Measurements from ENCODE around the gene MACROD1.
A peak's percentile ranks its signal among the peaks of the same experiment; 100 is the strongest.

The MACROD1 gene

GRCh38 chr11:64165842-64166635 lies at the start of gene MACROD1:
Gene MACROD1, minus strand, starts transcription at chr11:64166113. Its CDS starts 119 bp downstream, at chr11:64165994.
- FAIRE-seq (no peak), DNase-seq (ENCODE audit: low spot score) (peak; percentile 69)

GRCh38 chr11:64211181-64211872 lies 45.4 kb upstream of the MACROD1 start:
- FAIRE-seq (no peak), DNase-seq (ENCODE audit: low spot score) (no peak)

DNA sequence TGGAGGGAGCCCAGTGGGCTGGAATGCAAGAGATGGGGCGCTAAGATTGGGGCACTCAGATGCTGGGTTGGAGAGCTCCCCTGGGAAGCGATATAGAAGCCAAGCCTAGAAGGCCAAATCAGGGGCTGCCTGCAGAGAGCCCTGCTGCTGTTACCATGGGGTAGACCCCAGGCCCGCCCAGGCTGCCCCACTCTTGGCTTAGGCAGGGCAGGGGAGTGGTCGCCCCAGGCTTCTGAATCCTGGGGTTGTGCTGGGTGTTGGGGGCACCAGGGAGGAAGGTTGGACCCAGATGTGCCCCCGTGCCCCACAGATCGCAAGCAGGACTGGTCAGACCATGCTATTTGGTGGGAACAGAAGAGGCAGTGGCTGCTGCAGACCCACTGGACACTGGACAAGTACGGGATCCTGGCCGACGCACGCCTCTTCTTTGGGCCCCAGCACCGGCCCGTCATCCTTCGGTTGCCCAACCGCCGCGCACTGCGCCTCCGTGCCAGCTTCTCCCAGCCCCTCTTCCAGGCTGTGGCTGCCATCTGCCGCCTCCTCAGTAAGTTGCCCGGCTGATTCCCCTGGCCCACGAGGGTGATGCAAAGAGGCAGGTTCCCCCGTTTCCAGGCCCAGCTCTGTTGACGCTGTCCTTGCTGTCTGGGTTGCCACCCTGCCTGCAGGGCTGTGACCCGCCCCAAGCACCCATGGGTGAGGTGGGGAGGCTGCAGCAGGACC lies 44.5 kb upstream of the MACROD1 start:
- DNase-seq (ENCODE audit: low spot score), result no peak
- FAIRE-seq, result no peak

DNA sequence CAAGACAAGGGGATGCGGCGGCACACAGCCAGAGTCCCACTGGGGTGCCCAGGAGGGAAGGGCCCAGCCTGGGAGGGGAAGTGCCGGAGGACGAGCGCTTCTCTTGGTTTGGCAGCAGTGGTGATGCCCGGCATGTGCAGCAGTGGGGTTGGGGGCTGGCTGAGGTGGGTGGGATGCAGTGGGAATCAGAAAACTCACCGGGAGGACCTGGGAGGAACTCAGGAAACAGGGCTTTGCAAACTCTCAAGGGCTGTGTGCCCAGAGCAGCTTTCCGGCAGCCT lies 43.6 kb upstream of the MACROD1 start:
- DNase-seq (ENCODE audit: low spot score) (no peak), FAIRE-seq (no peak)

- no peak for DNase-seq (ENCODE audit: low spot score)
- no peak for FAIRE-seq
Measured at GRCh38 chr11:64208796-64209562, 43.1 kb upstream of the MACROD1 start.

DNA sequence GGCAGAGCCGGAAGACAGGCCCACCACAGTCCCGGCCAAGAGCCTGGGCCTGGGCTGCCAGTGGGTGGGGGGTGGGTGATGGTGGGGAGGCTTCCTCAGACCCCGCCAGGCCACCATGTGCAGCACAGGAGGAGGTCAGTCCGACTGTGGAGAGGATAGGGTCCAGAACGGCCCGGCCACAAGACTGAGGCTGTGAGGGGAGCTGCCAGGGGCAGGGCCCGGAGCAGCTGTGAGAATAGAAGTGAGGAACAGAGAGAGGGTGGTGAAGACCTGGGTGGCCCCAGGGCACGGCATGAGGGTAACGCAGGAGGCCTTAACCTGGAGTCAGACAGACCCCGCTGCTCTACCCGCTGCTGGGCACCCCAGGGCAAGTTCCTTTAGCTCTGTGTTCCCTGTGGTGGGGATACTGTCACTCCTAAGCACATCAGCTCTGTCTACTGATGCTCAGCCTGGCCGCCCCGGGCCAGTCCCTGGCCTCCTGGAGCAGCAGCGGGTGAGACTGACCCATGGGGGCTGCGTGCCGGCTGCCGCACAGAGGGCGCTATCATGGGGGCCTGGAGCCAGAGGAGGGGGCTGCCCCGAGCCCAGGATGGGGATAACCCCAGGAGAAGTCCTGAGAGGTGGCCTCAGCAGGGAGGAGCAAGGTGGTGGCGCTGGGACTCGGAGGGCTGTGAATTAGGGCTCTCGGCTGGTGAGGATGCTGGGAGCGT lies 42.3 kb upstream of the MACROD1 start:
- FAIRE-seq, result no peak
- DNase-seq (ENCODE audit: low spot score), result no peak

- FAIRE-seq, result no peak
- DNase-seq (ENCODE audit: low spot score), result no peak
Measured at GRCh38 chr11:64207256-64208085, 41.6 kb upstream of the MACROD1 start.

- DNase-seq (ENCODE audit: low spot score) (no peak), FAIRE-seq (no peak)
Measured at GRCh38 chr11:64206457-64207255, 40.7 kb upstream of the MACROD1 start, which contains the start of gene FERMT3. Gene FERMT3, plus strand, starts transcription at chr11:64206721. Its CDS starts 644 bp downstream, at chr11:64207365.

- DNase-seq (ENCODE audit: low spot score), result peak; percentile 63
- no peak for FAIRE-seq
Measured at GRCh38 chr11:64204464-64204989, 38.6 kb upstream of the MACROD1 start.

- DNase-seq (ENCODE audit: low spot score) (no peak), FAIRE-seq (no peak)
Measured at GRCh38 chr11:64204080-64204440, 38.1 kb upstream of the MACROD1 start.

- FAIRE-seq (no peak), DNase-seq (ENCODE audit: low spot score) (no peak)
Measured at GRCh38 chr11:64203421-64204079, 37.6 kb upstream of the MACROD1 start.

DNA sequence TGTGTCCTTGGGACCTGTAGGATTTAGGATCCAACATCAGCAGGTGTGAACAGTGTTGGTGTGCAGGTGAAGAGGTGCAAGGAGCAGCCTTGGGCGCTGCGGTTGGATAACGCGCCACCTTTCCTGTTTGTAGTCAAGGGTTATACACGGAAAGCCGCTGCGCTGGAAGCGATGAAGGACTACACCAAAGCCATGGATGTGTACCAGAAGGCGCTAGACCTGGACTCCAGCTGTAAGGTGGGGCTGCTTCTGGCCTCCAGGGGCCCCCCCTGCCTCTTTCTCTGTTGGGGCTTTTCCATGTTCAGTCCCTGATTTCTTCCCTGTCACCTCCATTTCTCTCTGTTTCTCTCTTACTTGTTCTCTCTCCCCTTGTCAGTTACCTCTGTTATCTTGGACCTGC lies 37.1 kb upstream of the MACROD1 start:
- DNase-seq (ENCODE audit: low spot score) (no peak), FAIRE-seq (no peak)

GRCh38 chr11:64201543-64201942 lies 35.6 kb upstream of the MACROD1 start:
- FAIRE-seq (no peak), DNase-seq (ENCODE audit: low spot score) (no peak)

- DNase-seq (ENCODE audit: low spot score), result no peak
- FAIRE-seq, result no peak
Measured at GRCh38 chr11:64198511-64198910, 32.6 kb upstream of the MACROD1 start.

DNA sequence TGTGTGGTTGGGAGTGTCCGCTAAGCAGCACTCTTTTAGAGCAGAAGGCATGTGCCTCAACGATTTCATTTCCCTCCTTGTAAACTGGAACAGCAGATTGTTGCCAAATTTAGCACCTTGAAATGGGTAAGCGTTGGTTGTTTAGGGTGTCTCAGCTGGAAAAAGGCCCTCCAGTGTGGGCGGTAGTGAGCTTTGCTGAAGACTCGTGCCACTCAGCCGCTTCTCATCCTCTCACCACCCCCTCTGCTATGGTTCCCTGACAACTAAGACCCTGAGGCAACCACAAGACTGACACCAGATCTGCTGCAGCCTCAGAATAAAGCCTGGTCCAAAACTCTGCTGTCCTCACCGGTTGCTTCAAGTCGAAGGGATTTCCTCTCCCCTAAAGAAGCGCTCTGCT lies 30.7 kb upstream of the MACROD1 start:
- no peak for DNase-seq (ENCODE audit: low spot score)
- FAIRE-seq, result no peak

- FAIRE-seq (no peak), DNase-seq (ENCODE audit: low spot score) (no peak)
Measured at GRCh38 chr11:64192434-64192833, 26.5 kb upstream of the MACROD1 start.

DNA sequence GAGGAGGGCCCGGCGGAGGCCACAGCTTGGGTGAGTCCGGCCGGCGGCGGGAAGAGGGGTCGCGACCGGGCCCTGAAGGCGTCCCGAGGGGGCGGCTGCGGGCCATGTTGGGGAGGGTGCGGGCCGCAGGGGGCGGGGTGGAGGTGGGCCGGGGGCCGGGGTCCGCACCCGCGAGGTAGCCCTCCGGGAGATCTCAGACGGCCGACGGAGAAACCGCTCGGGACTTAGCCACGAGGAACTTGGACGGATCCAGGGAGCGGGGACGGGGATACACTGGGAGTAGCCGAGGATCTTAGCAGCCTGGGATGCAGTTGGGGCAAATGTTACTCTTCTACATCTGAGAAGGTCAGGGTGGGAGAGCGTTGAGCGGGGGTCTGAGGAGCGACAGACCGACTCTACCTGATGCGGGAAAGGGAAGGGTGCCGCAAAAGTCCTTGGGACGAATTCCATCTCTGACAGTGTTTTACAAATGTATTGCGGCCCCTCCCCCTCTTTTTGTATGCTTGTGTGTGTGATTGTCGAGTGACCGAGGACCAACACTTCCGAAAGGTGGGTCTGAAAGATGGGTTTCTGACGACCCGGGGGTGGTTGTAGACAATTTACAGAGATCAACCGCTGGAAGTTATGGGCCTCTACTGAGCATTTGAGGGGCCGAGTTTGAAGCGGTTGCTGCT lies 20.7 kb upstream of the MACROD1 start:
- no peak for FAIRE-seq

More for the DNA sequence above, 20.7 kb upstream of the MACROD1 start:
- no peak for DNase-seq (ENCODE audit: low spot score)

Data from RCC 7860 (cell line).